SK-N-SH (cell line): ENCODE data around the gene LRRC2. TPM values are rescaled to one million over a fixed set of nuclear protein-coding genes. Genes with fewer than 3 reads are reported as not detected.

Source experiments
- CTCF ChIA-PET: fragments of 300-600, 350-600 bp; formaldehyde crosslinking; extraction: SDS; loops from one replicate; lab custom pipeline; 2021; lab: Yijun Ruan, JAX
- POLR2A ChIA-PET: fragments of 350-600 bp; sonication (Branson Sonifier 250); formaldehyde crosslinking; extraction: SDS; loops from one replicate; lab custom pipeline; 2020; ENCODE audit warnings: antibody characterized with exemption, inconsistent platforms; lab: Yijun Ruan, JAX
- DNase-seq: peaks from one replicate; pipeline ENCODE4 v3.0.0; 2012
- H2AFZ ChIP-seq: fragments of 200-600 bp; sonication (generic); 2 replicates; pipeline ENCODE4 v1.8.1; 2016; ENCODE audit warnings: antibody characterized with exemption, mild to moderate bottlenecking, low read depth
- H3F3A ChIP-seq: fragments of 200-600 bp; sonication (generic); replicated peaks from 2 replicates; pipeline ENCODE3; 2016; ENCODE audit warnings: antibody characterized with exemption, mild to moderate bottlenecking; ENCODE audit not compliant: insufficient read depth
- H3K27ac ChIP-seq, 2 experiments: fragments of 200-500 bp in 1 of 2; fragments of 200-600 bp in 1 of 2; sonication (Bioruptor generic) in 1 of 2; sonication (generic), shearing (Covaris generic) in 1 of 2; 2 replicates each; pipeline versions ENCODE4 v1.5.1 to v1.6.1; 2014 to 2016; ENCODE audit warnings: low read depth in 2 of 2, inconsistent platforms in 1 of 2, low read length in 1 of 2, mild to moderate bottlenecking in 1 of 2, mixed read lengths in 1 of 2
- H3K27me3 ChIP-seq: fragments of 200-600 bp; sonication (generic), shearing (Covaris generic); 2 replicates; pipeline ENCODE4 v1.6.1; 2016; ENCODE audit warnings: mixed run types; ENCODE audit not compliant: insufficient read depth
- H3K36me3 ChIP-seq, 2 experiments: fragments of 200-500 bp in 1 of 2; fragments of 200-600 bp in 1 of 2; sonication (Bioruptor generic) in 1 of 2; sonication (generic) in 1 of 2; replicated peaks in 1 of 2; 2 replicates each; pipeline versions ENCODE3 to v1.5.1; 2014 to 2016; ENCODE audit warnings: low read length in 1 of 2, mild to moderate bottlenecking in 1 of 2; ENCODE audit not compliant: insufficient read depth in 2 of 2, control insufficient read depth in 1 of 2
- H3K4me1 ChIP-seq, 2 experiments: fragments of 200-500 bp in 1 of 2; fragments of 200-600 bp in 1 of 2; sonication (Bioruptor generic) in 1 of 2; sonication (generic), shearing (Covaris generic) in 1 of 2; 2 replicates each; pipeline versions ENCODE4 v1.5.1 to v1.6.1; 2014 to 2016; ENCODE audit warnings: low read depth in 1 of 2, low read length in 1 of 2, mixed run types in 1 of 2; ENCODE audit not compliant: insufficient read depth in 2 of 2, control insufficient read depth in 1 of 2
- H3K4me2 ChIP-seq: fragments of 200-600 bp; sonication (generic), shearing (Covaris generic); 2 replicates; pipeline ENCODE4 v1.6.1; 2017; ENCODE audit warnings: mixed run types
- H3K4me3 ChIP-seq, 2 experiments: fragments of 200-500 bp in 1 of 2; fragments of 200-600 bp in 1 of 2; sonication (Bioruptor generic) in 1 of 2; sonication (generic), shearing (Covaris generic) in 1 of 2; 2 replicates each; pipeline versions ENCODE4 v1.5.1 to v1.8.1; 2014 to 2016; ENCODE audit warnings: low read depth in 2 of 2, inconsistent platforms in 1 of 2, low read length in 1 of 2, mild to moderate bottlenecking in 1 of 2, mixed read lengths in 1 of 2, moderate library complexity in 1 of 2
- H3K79me2 ChIP-seq: fragments of 200-600 bp; sonication (generic); 2 replicates; pipeline ENCODE4 v1.8.1; 2017; ENCODE audit warnings: mild to moderate bottlenecking; ENCODE audit not compliant: insufficient read depth
- H3K9ac ChIP-seq: fragments of 200-600 bp; sonication (generic); 2 replicates; pipeline ENCODE4 v1.6.1; 2017; ENCODE audit warnings: mixed run types
- H3K9me2 ChIP-seq: fragments of 200-600 bp; sonication (generic); 2 replicates; pipeline ENCODE4 v1.6.1; 2017; ENCODE audit warnings: mixed run types
- H3K9me3 ChIP-seq: fragments of 200-600 bp; sonication (generic); 2 replicates; pipeline ENCODE4 v1.6.1; 2017; ENCODE audit warnings: mixed run types, mild to moderate bottlenecking, moderate library complexity
- H4K20me1 ChIP-seq: fragments of 200-600 bp; sonication (generic); 2 replicates; pipeline ENCODE4 v1.6.1; 2017; ENCODE audit warnings: mild to moderate bottlenecking, mixed run types; ENCODE audit not compliant: insufficient read depth
- EP300 ChIP-seq, 2 experiments: IDR thresholded peaks; 2 replicates each; pipeline versions ENCODE4 v1.4.0 to v1.6.1; 2012; ENCODE audit warnings: borderline replicate concordance in 1 of 2, low read depth in 1 of 2, low read length in 1 of 2
- FOSL2 ChIP-seq: IDR thresholded peaks from 2 replicates; pipeline ENCODE4 v1.4.0; 2012; ENCODE audit warnings: low read depth, mild to moderate bottlenecking, moderate library complexity, borderline replicate concordance
- FOXM1 ChIP-seq: IDR thresholded peaks from 2 replicates; pipeline ENCODE4 v1.4.0; 2012; ENCODE audit warnings: low read depth, mild to moderate bottlenecking
- GABPA ChIP-seq: IDR thresholded peaks from 2 replicates; pipeline ENCODE4 v1.4.0; 2012; ENCODE audit warnings: low read depth, mild to moderate bottlenecking
- GATA2 ChIP-seq: sonication (generic); formaldehyde crosslinking; IDR thresholded peaks from 2 replicates; pipeline ENCODE4 v1.5.0; 2020; ENCODE audit warnings: mild to moderate bottlenecking, missing genetic modification reagents
- JUND ChIP-seq: IDR thresholded peaks from 2 replicates; pipeline ENCODE4 v1.4.0; 2012
- MEF2A ChIP-seq: IDR thresholded peaks from 2 replicates; pipeline ENCODE4 v1.4.0; 2012; ENCODE audit warnings: low read depth, borderline replicate concordance
- NFIC ChIP-seq: IDR thresholded peaks from 2 replicates; pipeline ENCODE4 v1.4.0; 2012; ENCODE audit warnings: borderline replicate concordance
- RFX5 ChIP-seq: IDR thresholded peaks from 2 replicates; pipeline ENCODE4 v1.6.1; 2012; ENCODE audit warnings: mild to moderate bottlenecking, improper control_type of control experiment, low read length
- TAF1 ChIP-seq: IDR thresholded peaks from 2 replicates; pipeline ENCODE4 v1.6.1; 2012; ENCODE audit warnings: low read depth, mild to moderate bottlenecking, low read length, moderate library complexity, borderline replicate concordance
- TEAD4 ChIP-seq: IDR thresholded peaks from 2 replicates; pipeline ENCODE4 v1.4.0; 2012; ENCODE audit warnings: mild to moderate bottlenecking, borderline replicate concordance; ENCODE audit not compliant: insufficient read depth
- WGBS: methylation state at CpG from one replicate; pipeline ENCODE4 v1.1.6; 2017; ENCODE audit warnings: low lambda C conversion rate; 5-methylcytosine and 5-hydroxymethylcytosine counted together
- polyA plus RNA-seq, 3 experiments: library from polyadenylated mRNA; depleted of rRNA; stranded (reverse); fragments of >200 nt; gene quantifications; 2 replicates each; pipeline ENCODE4 v1.2.3, GENCODE V29; 2012
- TF ChIP-seq, protein P1 (sequence below): IDR thresholded peaks from 2 replicates; pipeline ENCODE4 v1.6.1; 2012; ENCODE audit warnings: mild to moderate bottlenecking, low read depth, low read length, moderate library complexity
- TF ChIP-seq, protein P2 (sequence below): IDR thresholded peaks from 2 replicates; pipeline ENCODE4 v1.4.0; 2012; ENCODE audit warnings: low read depth, borderline replicate concordance

The LRRC2 gene
- polyA plus RNA-seq, 1 of the 3 experiments (the other 2 are of a cell fraction), result 0.13 TPM

DNA sequence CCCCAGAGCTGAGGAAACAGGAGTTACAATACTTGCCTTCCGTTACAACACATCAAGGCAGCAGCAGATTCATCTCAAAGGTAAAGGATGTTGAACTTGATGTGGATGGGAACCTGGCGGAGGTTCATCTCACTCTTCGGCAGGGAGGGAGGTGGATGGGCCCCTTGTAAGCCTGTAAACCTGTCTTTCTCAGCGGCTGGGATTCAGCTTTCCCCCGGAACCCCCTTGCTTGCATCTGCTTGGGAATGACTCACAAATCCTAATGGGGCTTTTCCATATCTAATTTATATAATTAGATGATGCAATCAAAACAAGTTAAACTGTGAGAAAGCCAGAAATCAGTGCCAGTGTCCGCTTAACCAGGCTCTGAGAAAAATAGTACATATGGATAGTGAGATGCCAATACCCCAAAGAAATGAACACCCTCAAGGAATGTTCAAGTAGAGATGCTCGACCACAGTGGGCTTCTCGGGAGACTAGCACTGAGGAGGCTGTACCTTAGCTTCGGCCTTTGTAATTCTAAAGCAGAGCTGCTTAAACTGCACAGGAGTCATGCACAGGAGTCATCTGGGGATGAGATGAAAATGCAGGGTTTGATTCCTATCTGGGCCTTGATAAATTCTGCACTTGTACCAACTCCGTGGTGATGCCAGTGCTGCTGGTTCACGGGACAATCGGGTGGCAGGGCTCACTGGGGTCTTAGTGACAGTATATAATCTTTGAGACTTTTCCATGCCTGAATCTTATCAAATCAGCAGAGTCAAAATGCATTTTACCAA is 44.0 kb upstream of the LRRC2 start:
- Histone ChIP-seq H3K4me1 (peaks cover 0 to 19% of the 10 kb centered on the region in 2 experiments; a peak in 2 of 4 replicates), H3K4me3 (no peak overlapping the region), H3K27ac (peak overlapping the region in 1 of 2 experiments; percentile 18; a peak in 1 of 4 replicates), H3K79me2 (no peaks in the 10 kb centered on the region), H4K20me1 (no peaks in the 10 kb centered on the region), H3K9me3 (no peaks in the 10 kb centered on the region), H3K9ac (no peak overlapping the region), H3K36me3 (no peaks in the 10 kb centered on the region), H2AFZ (no peak overlapping the region), H3K9me2 (no peaks in the 10 kb centered on the region), H3K27me3 (no peaks in the 10 kb centered on the region; the same call in 1 of the 2 replicates), H3F3A (no peaks in the 10 kb centered on the region), H3K4me2 (no peak overlapping the region)
- ChIA-PET CTCF (interaction anchor here (1.2 to 1.7 kb wide), 3 partner anchors 10 to 122 kb away, joined by 3 to 5 read pairs (median 3); no protein-coding TSS in a partner anchor), POLR2A (no interaction called here)
- peak; percentile 37 for DNase-seq
- 10% methylated on average over 10 of the region's 12 CpGs for WGBS
- no peak for TF ChIP-seq TAF1
- TF ChIP-seq TEAD4, result no peak
- TF ChIP-seq, protein P1, sequence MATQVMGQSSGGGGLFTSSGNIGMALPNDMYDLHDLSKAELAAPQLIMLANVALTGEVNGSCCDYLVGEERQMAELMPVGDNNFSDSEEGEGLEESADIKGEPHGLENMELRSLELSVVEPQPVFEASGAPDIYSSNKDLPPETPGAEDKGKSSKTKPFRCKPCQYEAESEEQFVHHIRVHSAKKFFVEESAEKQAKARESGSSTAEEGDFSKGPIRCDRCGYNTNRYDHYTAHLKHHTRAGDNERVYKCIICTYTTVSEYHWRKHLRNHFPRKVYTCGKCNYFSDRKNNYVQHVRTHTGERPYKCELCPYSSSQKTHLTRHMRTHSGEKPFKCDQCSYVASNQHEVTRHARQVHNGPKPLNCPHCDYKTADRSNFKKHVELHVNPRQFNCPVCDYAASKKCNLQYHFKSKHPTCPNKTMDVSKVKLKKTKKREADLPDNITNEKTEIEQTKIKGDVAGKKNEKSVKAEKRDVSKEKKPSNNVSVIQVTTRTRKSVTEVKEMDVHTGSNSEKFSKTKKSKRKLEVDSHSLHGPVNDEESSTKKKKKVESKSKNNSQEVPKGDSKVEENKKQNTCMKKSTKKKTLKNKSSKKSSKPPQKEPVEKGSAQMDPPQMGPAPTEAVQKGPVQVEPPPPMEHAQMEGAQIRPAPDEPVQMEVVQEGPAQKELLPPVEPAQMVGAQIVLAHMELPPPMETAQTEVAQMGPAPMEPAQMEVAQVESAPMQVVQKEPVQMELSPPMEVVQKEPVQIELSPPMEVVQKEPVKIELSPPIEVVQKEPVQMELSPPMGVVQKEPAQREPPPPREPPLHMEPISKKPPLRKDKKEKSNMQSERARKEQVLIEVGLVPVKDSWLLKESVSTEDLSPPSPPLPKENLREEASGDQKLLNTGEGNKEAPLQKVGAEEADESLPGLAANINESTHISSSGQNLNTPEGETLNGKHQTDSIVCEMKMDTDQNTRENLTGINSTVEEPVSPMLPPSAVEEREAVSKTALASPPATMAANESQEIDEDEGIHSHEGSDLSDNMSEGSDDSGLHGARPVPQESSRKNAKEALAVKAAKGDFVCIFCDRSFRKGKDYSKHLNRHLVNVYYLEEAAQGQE, result no peak
- TF ChIP-seq NFIC, result no peak
- TF ChIP-seq GATA2 (CRISPR knock-in tag), result peak; percentile 22; the same call in 1 of the 2 replicates
- TF ChIP-seq, all 33 proteins: peak for 1

DNA sequence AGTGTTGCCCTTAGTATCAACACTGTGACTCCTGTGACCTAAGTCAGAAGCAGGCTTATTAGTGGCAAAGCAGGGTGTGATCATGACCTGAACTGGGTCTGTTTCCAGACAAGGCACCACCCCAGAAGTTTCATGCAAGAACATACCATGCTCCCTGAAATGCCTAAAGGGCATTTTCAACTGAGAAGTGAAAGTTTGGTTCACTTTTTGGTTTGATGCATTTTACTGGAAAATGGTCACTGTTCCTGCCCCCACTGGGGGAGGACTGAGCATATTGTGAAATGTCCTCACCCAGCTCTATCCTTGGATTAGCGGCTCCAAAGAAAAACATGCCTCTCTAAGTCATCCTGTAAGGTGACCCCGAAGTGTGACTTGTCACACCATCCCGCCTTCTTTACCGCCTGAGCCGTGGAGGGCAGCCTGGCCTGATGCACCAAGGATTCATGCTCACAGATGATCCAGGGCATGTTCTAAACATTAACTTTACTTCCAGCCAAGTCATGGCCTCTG is 43.2 kb upstream of the LRRC2 start:
- POLR2A ChIA-PET, result no interaction called here
- H3F3A ChIP-seq, result no peaks in the 10 kb centered on the region
- H2AFZ ChIP-seq, result no peak overlapping the region
- H3K4me2 ChIP-seq, result no peak overlapping the region
- DNase-seq, result no peak
- no peaks in the 10 kb centered on the region for H3K36me3 ChIP-seq
- 80% methylated on average over 5 of the region's 5 CpGs for WGBS
- TF ChIP-seq, protein P2, sequence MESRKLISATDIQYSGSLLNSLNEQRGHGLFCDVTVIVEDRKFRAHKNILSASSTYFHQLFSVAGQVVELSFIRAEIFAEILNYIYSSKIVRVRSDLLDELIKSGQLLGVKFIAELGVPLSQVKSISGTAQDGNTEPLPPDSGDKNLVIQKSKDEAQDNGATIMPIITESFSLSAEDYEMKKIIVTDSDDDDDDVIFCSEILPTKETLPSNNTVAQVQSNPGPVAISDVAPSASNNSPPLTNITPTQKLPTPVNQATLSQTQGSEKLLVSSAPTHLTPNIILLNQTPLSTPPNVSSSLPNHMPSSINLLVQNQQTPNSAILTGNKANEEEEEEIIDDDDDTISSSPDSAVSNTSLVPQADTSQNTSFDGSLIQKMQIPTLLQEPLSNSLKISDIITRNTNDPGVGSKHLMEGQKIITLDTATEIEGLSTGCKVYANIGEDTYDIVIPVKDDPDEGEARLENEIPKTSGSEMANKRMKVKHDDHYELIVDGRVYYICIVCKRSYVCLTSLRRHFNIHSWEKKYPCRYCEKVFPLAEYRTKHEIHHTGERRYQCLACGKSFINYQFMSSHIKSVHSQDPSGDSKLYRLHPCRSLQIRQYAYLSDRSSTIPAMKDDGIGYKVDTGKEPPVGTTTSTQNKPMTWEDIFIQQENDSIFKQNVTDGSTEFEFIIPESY, result no peak
- TF ChIP-seq RFX5, result no peak
- TF ChIP-seq FOSL2, result no peak
- TF ChIP-seq EP300 (IDR thresholded peaks at IDR 0.05; ENCODE audit: borderline replicate concordance in 1 of 2, low read depth in 1 of 2, low read length in 1 of 2), result no peak
- TF ChIP-seq, protein P1, result no peak
- no peak for TF ChIP-seq FOXM1
- TF ChIP-seq GABPA, result no peak
- TF ChIP-seq NFIC, result no peak
- TF ChIP-seq MEF2A, result no peak
- TF ChIP-seq JUND, result no peak
- TF ChIP-seq TEAD4, result no peak
- no peak for TF ChIP-seq GATA2 (CRISPR knock-in tag)
- peaks cover 0 to 15% of the 10 kb centered on the region in 2 experiments; a peak in 2 of 4 replicates for H3K4me1 ChIP-seq
- CTCF ChIA-PET, result interaction anchor here (1.2 to 1.7 kb wide), 3 partner anchors 9 to 121 kb away, joined by 3 to 5 read pairs (median 3); no protein-coding TSS in a partner anchor
- no peaks in the 10 kb centered on the region for H3K9me3 ChIP-seq
- H3K9me2 ChIP-seq, result no peaks in the 10 kb centered on the region
- H3K27ac ChIP-seq, result no peak overlapping the region
- no peaks in the 10 kb centered on the region; the same call in 1 of the 2 replicates for H3K27me3 ChIP-seq
- H4K20me1 ChIP-seq, result no peaks in the 10 kb centered on the region
- no peak overlapping the region for H3K4me3 ChIP-seq
- H3K9ac ChIP-seq, result no peak overlapping the region
- no peaks in the 10 kb centered on the region for H3K79me2 ChIP-seq
